CD14-positive monocyte (primary cell): ENCODE measurements around the gene CARD19. TPM values are rescaled to one million over a fixed set of nuclear protein-coding genes. Genes with fewer than 3 reads are reported as not detected.

ENCODE experiments used
- DNase-seq, 3 donors: peaks; one replicate each; pipeline ENCODE4 v3.0.0-alpha.2; 2011 to 2022
- H2AFZ ChIP-seq: 2 replicates; pipeline ENCODE4 v1.6.0; 2012; ENCODE audit warnings: mild to moderate bottlenecking, low read depth, low read length, inconsistent platforms; ENCODE audit not compliant: insufficient read depth, poor library complexity, severe bottlenecking
- H3K27ac ChIP-seq, 2 donors: 1 replicate in 1 of 2; 2 replicates in 1 of 2; pipeline ENCODE4 v1.5.1; 2012 to 2013; ENCODE audit warnings: low read length in 2 of 2, control low read depth in 1 of 2, inconsistent platforms in 1 of 2, low read depth in 1 of 2, mild to moderate bottlenecking in 1 of 2
- H3K27me3 ChIP-seq, 2 donors: one replicate each; pipeline versions ENCODE4 v1.6.0 to v1.6.1; 2011 to 2013; ENCODE audit warnings: low read length in 2 of 2; ENCODE audit not compliant: control insufficient read depth in 2 of 2, insufficient read depth in 2 of 2
- H3K36me3 ChIP-seq, 2 donors: replicated peaks in 1 of 2; 1 replicate in 1 of 2; 2 replicates in 1 of 2; pipeline versions ENCODE4 v1.5.1 to v1.6.1; 2012 to 2013; ENCODE audit warnings: low read length in 2 of 2, control low read depth in 1 of 2, inconsistent platforms in 1 of 2, mild to moderate bottlenecking in 1 of 2; ENCODE audit not compliant: insufficient read depth in 2 of 2, control insufficient read depth in 1 of 2
- H3K4me1 ChIP-seq, 2 donors: 1 replicate in 1 of 2; 2 replicates in 1 of 2; pipeline versions ENCODE4 v1.5.1 to v1.6.1; 2012 to 2013; ENCODE audit warnings: low read length in 2 of 2, control low read depth in 1 of 2, inconsistent platforms in 1 of 2, mild to moderate bottlenecking in 1 of 2, moderate library complexity in 1 of 2; ENCODE audit not compliant: insufficient read depth in 2 of 2, control insufficient read depth in 1 of 2
- H3K4me2 ChIP-seq: replicated peaks from 2 replicates; pipeline ENCODE3; 2012; ENCODE audit warnings: low read length, moderate library complexity, mild to moderate bottlenecking; ENCODE audit not compliant: poor library complexity, severe bottlenecking; ENCODE audit errors: extremely low read depth
- H3K4me3 ChIP-seq, 3 experiments: fragments of 200-600 bp in 1 of 3; sonication (generic) in 1 of 3; replicated peaks in 1 of 3; 1 replicate in 2 of 3; 2 replicates in 1 of 3; pipeline ENCODE4 v1.5.1; 2011 to 2013; ENCODE audit warnings: low read length in 3 of 3, mild to moderate bottlenecking in 3 of 3, control low read depth in 2 of 3, low read depth in 2 of 3, inconsistent platforms in 1 of 3, moderate library complexity in 1 of 3
- H3K79me2 ChIP-seq: 2 replicates; pipeline ENCODE4 v1.6.0; 2012; ENCODE audit warnings: mild to moderate bottlenecking, control low read depth, inconsistent platforms, low read length, moderate library complexity; ENCODE audit not compliant: insufficient read depth
- H3K9ac ChIP-seq: 2 replicates; pipeline ENCODE4 v1.6.0; 2017; ENCODE audit warnings: low read length, mild to moderate bottlenecking; ENCODE audit not compliant: insufficient read depth, poor library complexity, severe bottlenecking
- H3K9me3 ChIP-seq, 2 donors: replicated peaks in 1 of 2; 1 replicate in 1 of 2; 2 replicates in 1 of 2; pipeline versions ENCODE4 v1.5.1 to v1.6.1; 2012 to 2013; ENCODE audit warnings: low read length in 2 of 2, control low read depth in 1 of 2; ENCODE audit not compliant: control insufficient read depth in 1 of 2, insufficient read depth in 1 of 2
- H4K20me1 ChIP-seq: 2 replicates; pipeline ENCODE4 v1.6.0; 2012; ENCODE audit warnings: mild to moderate bottlenecking, low read length, control low read depth, moderate library complexity; ENCODE audit not compliant: insufficient read depth
- H3K27ac Mint-ChIP-seq, 7 donors: one replicate each; pipeline ENCODE4 v1.8.0; 2020; ENCODE audit warnings: mild to moderate bottlenecking in 7 of 7, mixed read lengths in 7 of 7, moderate library complexity in 6 of 7, inconsistent platforms in 2 of 7
- H3K27me3 Mint-ChIP-seq, 3 donors: one replicate each; pipeline ENCODE4 v1.8.0; 2021 to 2022; ENCODE audit warnings: low read depth in 3 of 3, mild to moderate bottlenecking in 3 of 3, mixed read lengths in 3 of 3, moderate library complexity in 3 of 3, inconsistent platforms in 1 of 3
- H3K36me3 Mint-ChIP-seq, 2 donors: one replicate each; pipeline ENCODE4 v1.8.0; 2020; ENCODE audit warnings: mixed read lengths in 2 of 2, inconsistent platforms in 1 of 2, mild to moderate bottlenecking in 1 of 2
- H3K4me1 Mint-ChIP-seq: one replicate; pipeline ENCODE4 v1.8.0; 2020; ENCODE audit warnings: mild to moderate bottlenecking, mixed read lengths
- H3K4me3 Mint-ChIP-seq, 2 donors: one replicate each; pipeline ENCODE4 v1.8.0; 2020; ENCODE audit warnings: mild to moderate bottlenecking in 2 of 2, mixed read lengths in 2 of 2, moderate library complexity in 1 of 2
- H3K9me3 Mint-ChIP-seq, 7 donors: one replicate each; pipeline ENCODE4 v1.8.0; 2020 to 2022; ENCODE audit warnings: mixed read lengths in 7 of 7, mild to moderate bottlenecking in 6 of 7, moderate library complexity in 6 of 7, inconsistent platforms in 2 of 7
- WGBS: methylation state at CpG from one replicate; pipeline ENCODE4 v1.1.5; 2013; ENCODE audit warnings: missing lambda C conversion rate; ENCODE audit not compliant: insufficient coverage; 5-methylcytosine and 5-hydroxymethylcytosine counted together
- intact Hi-C, 2 donors: fragments of 100-400 bp; cut with micrococcal nuclease; formaldehyde crosslinking; loops; one replicate each; pipeline versions ENCODE4 v1.15.0 to v1.15.1; 2023
- polyA plus RNA-seq, 3 donors: library from polyadenylated mRNA; depleted of rRNA in 1 of 3; unstranded in 2 of 3; stranded (reverse) in 1 of 3; fragments of 300-500 nt in 2 of 3; fragments of >200 nt in 1 of 3; fragmentation: Illumina TruSeq in 2 of 3; gene quantifications; 1 replicate in 2 of 3; 2 replicates in 1 of 3; pipeline ENCODE4 v1.2.3, GENCODE V29; 2012 to 2021
- TF ChIP-seq, protein P1 (sequence below): fragments of 200-600 bp; IDR thresholded peaks from one replicate; pipeline ENCODE4 v1.8.0; 2022; ENCODE audit warnings: antibody characterized with exemption, mild to moderate bottlenecking

The CARD19 gene
- polyA plus RNA-seq, 3 donors: 130 to 506 (median 137) TPM

DNA sequence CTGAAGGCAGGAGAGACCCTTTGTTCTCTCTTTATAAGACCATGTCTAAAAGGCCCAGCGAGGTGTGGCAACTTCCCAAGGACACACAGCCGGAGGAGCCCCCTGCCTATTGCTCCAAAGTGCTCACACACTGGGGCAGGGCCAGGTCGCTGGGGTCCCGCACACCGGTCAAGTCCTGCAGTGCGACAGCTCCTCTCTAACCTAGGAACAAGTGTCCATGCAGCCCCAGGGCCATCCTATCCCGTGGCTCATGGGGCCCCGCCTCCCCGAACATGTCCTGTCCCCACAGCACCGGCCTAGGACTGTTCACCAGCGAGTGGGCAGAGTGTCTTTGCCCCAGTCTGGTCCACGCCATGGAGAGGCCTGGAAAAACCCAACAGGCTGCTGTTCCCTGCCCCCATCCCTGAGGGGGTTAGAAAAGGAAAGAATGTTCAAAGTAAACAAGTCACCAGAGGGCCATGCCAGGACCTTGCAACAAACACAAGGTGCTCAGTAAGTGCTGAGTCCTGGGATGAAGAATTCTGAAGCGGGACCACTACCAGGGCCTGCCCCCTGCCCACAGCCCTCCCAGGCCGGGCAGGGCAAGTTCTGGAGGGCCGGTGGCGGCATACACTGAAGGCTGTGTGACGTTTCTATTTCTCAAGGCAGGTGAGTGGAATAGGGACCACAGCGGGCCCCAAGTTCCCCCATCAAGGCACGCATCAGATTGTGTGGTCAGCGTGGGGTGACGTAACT lies 37.1 kb downstream of the CARD19 start:
- H3K36me3 Mint-ChIP-seq: peaks cover 36 to 46% of the 10 kb centered on the region in 2 donors
- peak overlapping the region; percentile 100 for H3K9ac ChIP-seq
- peak overlapping the region; percentile 92 to 94 for H3K4me3 Mint-ChIP-seq
- H4K20me1 ChIP-seq: peaks cover 58% of the 10 kb centered on the region
- TF ChIP-seq, protein P1, sequence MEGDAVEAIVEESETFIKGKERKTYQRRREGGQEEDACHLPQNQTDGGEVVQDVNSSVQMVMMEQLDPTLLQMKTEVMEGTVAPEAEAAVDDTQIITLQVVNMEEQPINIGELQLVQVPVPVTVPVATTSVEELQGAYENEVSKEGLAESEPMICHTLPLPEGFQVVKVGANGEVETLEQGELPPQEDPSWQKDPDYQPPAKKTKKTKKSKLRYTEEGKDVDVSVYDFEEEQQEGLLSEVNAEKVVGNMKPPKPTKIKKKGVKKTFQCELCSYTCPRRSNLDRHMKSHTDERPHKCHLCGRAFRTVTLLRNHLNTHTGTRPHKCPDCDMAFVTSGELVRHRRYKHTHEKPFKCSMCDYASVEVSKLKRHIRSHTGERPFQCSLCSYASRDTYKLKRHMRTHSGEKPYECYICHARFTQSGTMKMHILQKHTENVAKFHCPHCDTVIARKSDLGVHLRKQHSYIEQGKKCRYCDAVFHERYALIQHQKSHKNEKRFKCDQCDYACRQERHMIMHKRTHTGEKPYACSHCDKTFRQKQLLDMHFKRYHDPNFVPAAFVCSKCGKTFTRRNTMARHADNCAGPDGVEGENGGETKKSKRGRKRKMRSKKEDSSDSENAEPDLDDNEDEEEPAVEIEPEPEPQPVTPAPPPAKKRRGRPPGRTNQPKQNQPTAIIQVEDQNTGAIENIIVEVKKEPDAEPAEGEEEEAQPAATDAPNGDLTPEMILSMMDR: no peak
- no peaks in the 10 kb centered on the region for H3K9me3 ChIP-seq
- H2AFZ ChIP-seq: no peak overlapping the region
- H3K27ac ChIP-seq: peak overlapping the region; percentile 86 to 95
- peaks cover 59% of the 10 kb centered on the region for H3K79me2 ChIP-seq
- H3K27me3 Mint-ChIP-seq: peaks cover 6 to 18% (median 12%) of the 10 kb centered on the region in 3 donors
- peak overlapping the region; percentile 89 to 97 (median 96) for H3K27ac Mint-ChIP-seq
- peaks cover 71% of the 10 kb centered on the region in 2 donors for H3K4me1 ChIP-seq
- 49% methylated on average over 18 of the region's 21 CpGs for WGBS
- DNase-seq: peak; percentile 91 to 97 (median 96)
- H3K4me3 ChIP-seq: peak overlapping the region; percentile 83 to 89 (median 88)
- peaks cover 16 to 23% of the 10 kb centered on the region in 2 donors for H3K36me3 ChIP-seq
- peaks cover 76% of the 10 kb centered on the region for H3K4me1 Mint-ChIP-seq
- H3K27me3 ChIP-seq: no peaks in the 10 kb centered on the region
- peaks cover 0 to 2% (median 0%) of the 10 kb centered on the region in 7 donors for H3K9me3 Mint-ChIP-seq
- H3K4me2 ChIP-seq: peak overlapping the region; percentile 92
- intact Hi-C loops: loop anchor here in 1 of 2 donors (5.0 to 10.0 kb wide), 2 partner anchors 36 to 432 kb away; partner anchors contain the start of gene CARD19

DNA sequence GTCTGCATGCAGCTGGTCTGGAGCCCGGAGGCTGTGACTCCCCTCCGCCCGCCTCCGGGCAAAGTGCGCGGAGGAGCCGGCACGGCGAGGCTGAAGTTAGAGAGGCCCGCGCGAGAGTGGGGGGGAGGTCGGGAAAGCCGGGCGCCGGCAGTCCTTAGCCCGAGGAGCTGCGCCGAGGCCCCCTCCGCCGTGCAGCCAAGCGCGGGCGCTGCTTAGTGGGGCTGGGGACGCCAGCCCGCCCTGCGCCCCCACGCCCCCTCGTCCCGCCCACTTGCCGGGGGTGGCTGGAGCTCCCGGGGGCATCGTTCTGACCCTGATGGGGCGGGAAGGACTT lies 37.6 kb downstream of the CARD19 start:
- Histone ChIP-seq H4K20me1 (peaks cover 53% of the 10 kb centered on the region), H3K9ac (peak overlapping the region; percentile 100), H3K4me3 (peak overlapping the region; percentile 83 to 89 (median 88)), H3K4me2 (peak overlapping the region; percentile 92), H3K79me2 (peaks cover 54% of the 10 kb centered on the region), H2AFZ (no peak overlapping the region), H3K27ac (peak overlapping the region; percentile 86 to 95), H3K9me3 (peaks cover 0 to 4% of the 10 kb centered on the region in 2 donors), H3K4me1 (peaks cover 69% of the 10 kb centered on the region in 2 donors), H3K27me3 (no peaks in the 10 kb centered on the region), H3K36me3 (peaks cover 15 to 17% of the 10 kb centered on the region in 2 donors)
- Mint-ChIP-seq H3K4me1 (peaks cover 76% of the 10 kb centered on the region), H3K4me3 (peak overlapping the region; percentile 92 to 94), H3K27ac (peak overlapping the region; percentile 89 to 97 (median 96)), H3K27me3 (peaks cover 6 to 20% (median 12%) of the 10 kb centered on the region in 3 donors), H3K9me3 (peaks cover 3 to 7% (median 4%) of the 10 kb centered on the region in 7 donors), H3K36me3 (peaks cover 36 to 40% of the 10 kb centered on the region in 2 donors)
- intact Hi-C loops: loop anchor here in 1 of 2 donors (2.0 to 10.0 kb wide), 3 partner anchors 13 to 431 kb away; partner anchors contain the start of gene CARD19
- TF ChIP-seq, protein P1: no peak
- no peak for DNase-seq
- WGBS: 0% methylated on average over 34 of the region's 34 CpGs
